Esophagus squamous epithelium (tissue), 5 donors: ENCODE measurements around the gene C10orf120. TPM values are rescaled to one million over a fixed set of nuclear protein-coding genes. Genes with fewer than 3 reads are reported as not detected.

Experiments
- DNase-seq: peaks from one replicate; lab custom pipeline; 2025; lab: John Stamatoyannopoulos, UW
- H3K27ac ChIP-seq, 4 donors: fragments of 200-600 bp; sonication (generic); one replicate each; pipeline ENCODE4 v1.5.1; 2016 to 2019; ENCODE audit warnings: mild to moderate bottlenecking in 1 of 4
- H3K27me3 ChIP-seq, 4 donors: fragments of 200-600 bp; sonication (generic); 1 replicate in 3 of 4; 2 replicates in 1 of 4; pipeline versions ENCODE4 v1.5.1 to v1.6.0; 2017 to 2021; ENCODE audit warnings: antibody characterized with exemption in 1 of 4
- H3K36me3 ChIP-seq, 3 donors: fragments of 200-600 bp; sonication (generic); one replicate each; pipeline ENCODE4 v1.5.1; 2016 to 2019
- H3K4me1 ChIP-seq, 3 donors: fragments of 200-600 bp; sonication (generic); one replicate each; pipeline ENCODE4 v1.5.1; 2017 to 2019
- H3K4me3 ChIP-seq, 4 donors: fragments of 200-600 bp; sonication (generic); 1 replicate in 3 of 4; 2 replicates in 1 of 4; pipeline ENCODE4 v1.5.1; 2016 to 2019; ENCODE audit warnings: mild to moderate bottlenecking in 2 of 4, moderate library complexity in 1 of 4
- H3K9me3 ChIP-seq, 3 donors: fragments of 200-600 bp; sonication (generic); one replicate each; pipeline ENCODE4 v1.5.1; 2016 to 2019
- POLR2A ChIP-seq, 4 donors: fragments of 450-650 bp; IDR thresholded peaks; one replicate each; pipeline ENCODE4 v1.6.1; 2017; ENCODE audit warnings: antibody characterized with exemption in 4 of 4, mild to moderate bottlenecking in 4 of 4, moderate library complexity in 3 of 4
- WGBS, 2 donors: methylation state at CpG; one replicate each; pipeline ENCODE4 v1.1.5; 2018; 5-methylcytosine and 5-hydroxymethylcytosine counted together
- intact Hi-C: fragments of 100-400 bp; cut with DNase I; formaldehyde crosslinking; loops from one replicate; pipeline ENCODE4 v1.15.0; 2022
- total RNA-seq, 4 donors: library from RNA; depleted of rRNA; stranded (reverse); fragments of >200 nt; gene quantifications; one replicate each; pipeline ENCODE4 v1.1.0, GENCODE V29; 2016
- TF ChIP-seq, protein P1 (sequence below), 6 experiments: fragments of 450-650 bp in 4 of 6; fragments of 200-600 bp in 2 of 6; sonication (generic) in 2 of 6; IDR thresholded peaks; one replicate each; pipeline ENCODE4 v1.5.1; 2016 to 2019; ENCODE audit warnings: antibody characterized with exemption in 6 of 6, mild to moderate bottlenecking in 4 of 6, moderate library complexity in 4 of 6
- donor health status: DM: yes; HTN: yes; CAD: no.

The C10orf120 gene
- total RNA-seq, 4 donors from 2014 or later: not detected

DNA sequence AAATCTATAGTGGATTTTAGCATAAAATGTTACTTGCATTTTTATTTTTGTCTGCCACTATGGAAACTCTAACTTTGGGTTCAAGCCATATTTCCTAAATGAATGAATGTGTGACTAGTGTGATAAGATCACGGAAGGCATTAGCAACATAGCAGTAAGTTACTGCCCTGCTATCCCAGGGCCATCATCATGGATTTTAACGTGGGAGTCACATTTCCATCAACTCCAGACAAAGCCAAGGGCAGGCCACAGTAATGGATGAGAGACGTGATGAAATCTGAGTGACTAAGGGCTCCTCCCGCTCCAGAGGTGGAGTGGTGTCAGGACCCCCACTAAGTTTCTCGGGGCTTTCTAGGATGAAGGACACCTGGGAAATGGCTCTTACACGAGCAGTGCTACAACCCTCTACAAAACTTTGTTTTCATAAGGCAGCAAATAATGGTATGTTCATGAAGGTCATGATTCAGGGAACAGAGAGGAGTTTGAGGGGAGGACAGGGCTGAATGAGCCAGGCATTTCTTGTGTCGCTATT, 34.3 kb downstream of the C10orf120 start:
- no peaks in the 10 kb centered on the region for H3K4me1 ChIP-seq
- no peak overlapping the region for H3K27ac ChIP-seq
- no peak for DNase-seq
- intact Hi-C loops: no loop called here
- H3K4me3 ChIP-seq: no peak overlapping the region
- no peaks in the 10 kb centered on the region for H3K9me3 ChIP-seq
- peaks cover 0 to 38% (median 0%) of the 10 kb centered on the region in 4 donors for H3K27me3 ChIP-seq
- no peaks in the 10 kb centered on the region for H3K36me3 ChIP-seq
- no peak for TF ChIP-seq POLR2A (IDR thresholded peaks at IDR 0.05)
- TF ChIP-seq, protein P1, sequence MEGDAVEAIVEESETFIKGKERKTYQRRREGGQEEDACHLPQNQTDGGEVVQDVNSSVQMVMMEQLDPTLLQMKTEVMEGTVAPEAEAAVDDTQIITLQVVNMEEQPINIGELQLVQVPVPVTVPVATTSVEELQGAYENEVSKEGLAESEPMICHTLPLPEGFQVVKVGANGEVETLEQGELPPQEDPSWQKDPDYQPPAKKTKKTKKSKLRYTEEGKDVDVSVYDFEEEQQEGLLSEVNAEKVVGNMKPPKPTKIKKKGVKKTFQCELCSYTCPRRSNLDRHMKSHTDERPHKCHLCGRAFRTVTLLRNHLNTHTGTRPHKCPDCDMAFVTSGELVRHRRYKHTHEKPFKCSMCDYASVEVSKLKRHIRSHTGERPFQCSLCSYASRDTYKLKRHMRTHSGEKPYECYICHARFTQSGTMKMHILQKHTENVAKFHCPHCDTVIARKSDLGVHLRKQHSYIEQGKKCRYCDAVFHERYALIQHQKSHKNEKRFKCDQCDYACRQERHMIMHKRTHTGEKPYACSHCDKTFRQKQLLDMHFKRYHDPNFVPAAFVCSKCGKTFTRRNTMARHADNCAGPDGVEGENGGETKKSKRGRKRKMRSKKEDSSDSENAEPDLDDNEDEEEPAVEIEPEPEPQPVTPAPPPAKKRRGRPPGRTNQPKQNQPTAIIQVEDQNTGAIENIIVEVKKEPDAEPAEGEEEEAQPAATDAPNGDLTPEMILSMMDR (IDR thresholded peaks at IDR 0.05): no peak
- WGBS, 2 donors: 71 to 72% methylated on average over 5 to 6 of the region's 7 CpGs

DNA sequence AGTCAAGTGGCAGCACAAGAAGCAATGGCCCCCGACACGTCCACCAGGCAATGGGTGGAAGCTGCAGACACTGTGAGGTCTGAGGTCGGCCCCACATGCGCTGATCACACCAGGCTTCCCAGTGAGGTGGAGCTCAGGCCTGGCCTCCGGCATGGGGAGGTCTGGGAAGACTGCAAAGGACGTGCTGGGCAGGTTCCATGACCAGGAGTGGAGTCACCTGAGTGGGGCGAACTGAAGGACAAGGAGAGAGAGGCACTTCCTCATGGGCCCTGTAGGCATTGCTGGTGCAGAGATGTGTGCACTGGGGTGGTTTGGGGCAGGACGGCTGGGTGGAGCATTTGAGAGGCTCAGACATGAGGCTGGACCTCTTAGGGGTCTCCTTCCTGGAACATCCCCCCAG, 35.1 kb downstream of the C10orf120 start:
- Histone ChIP-seq H3K4me3 (no peak overlapping the region), H3K4me1 (no peaks in the 10 kb centered on the region), H3K9me3 (no peaks in the 10 kb centered on the region), H3K36me3 (no peaks in the 10 kb centered on the region), H3K27me3 (peaks cover 0 to 38% (median 0%) of the 10 kb centered on the region in 4 donors), H3K27ac (no peak overlapping the region)
- DNase-seq: no peak
- WGBS, 2 donors: 86% methylated on average over 7 of the region's 8 CpGs; no CpG with 5 or more reads in 1 of the 2 donors
- TF ChIP-seq, protein P1 (IDR thresholded peaks at IDR 0.05): no peak
- no peak for TF ChIP-seq POLR2A (IDR thresholded peaks at IDR 0.05)
- intact Hi-C loops: no loop called here

DNA sequence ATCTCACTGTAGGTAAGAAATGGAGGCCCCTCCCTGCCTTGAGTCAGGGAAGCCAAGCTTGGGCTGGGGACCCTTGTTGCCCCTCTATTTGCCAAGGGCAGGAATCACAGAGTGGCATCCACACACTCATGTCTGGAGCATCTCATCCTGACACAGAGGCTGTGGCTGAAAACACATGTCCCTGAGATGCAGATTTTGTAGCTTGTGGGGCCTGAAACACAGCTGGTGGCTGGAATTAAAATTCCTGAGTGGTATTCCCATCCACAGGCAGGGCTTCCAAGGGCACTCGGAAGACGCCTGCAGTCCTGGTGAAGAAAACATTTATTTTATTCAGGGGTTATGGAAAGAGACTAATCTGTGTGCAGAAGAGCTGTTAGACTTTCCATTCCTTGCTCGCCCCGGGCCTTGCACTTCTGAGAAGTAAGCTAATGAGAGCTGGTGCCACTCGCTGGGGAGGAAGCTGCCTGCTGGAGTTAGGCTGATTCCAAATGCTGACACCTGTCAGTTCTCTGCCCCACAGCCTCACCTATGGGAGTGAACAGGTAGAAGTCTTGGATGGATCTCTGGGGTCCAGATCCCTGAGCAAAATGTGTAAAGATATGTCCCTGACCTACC, 36.0 kb downstream of the C10orf120 start:
- no peaks in the 10 kb centered on the region for H3K36me3 ChIP-seq
- peaks cover 0 to 34% (median 0%) of the 10 kb centered on the region in 4 donors for H3K27me3 ChIP-seq
- no peak for TF ChIP-seq POLR2A (IDR thresholded peaks at IDR 0.05)
- TF ChIP-seq, protein P1 (IDR thresholded peaks at IDR 0.05): no peak
- H3K27ac ChIP-seq: no peak overlapping the region
- no peaks in the 10 kb centered on the region for H3K4me1 ChIP-seq
- intact Hi-C loops: no loop called here
- WGBS, 2 donors: 89 to 91% methylated on average over 5 of the region's 5 CpGs
- DNase-seq: no peak
- H3K4me3 ChIP-seq: no peak overlapping the region
- no peaks in the 10 kb centered on the region for H3K9me3 ChIP-seq

DNA sequence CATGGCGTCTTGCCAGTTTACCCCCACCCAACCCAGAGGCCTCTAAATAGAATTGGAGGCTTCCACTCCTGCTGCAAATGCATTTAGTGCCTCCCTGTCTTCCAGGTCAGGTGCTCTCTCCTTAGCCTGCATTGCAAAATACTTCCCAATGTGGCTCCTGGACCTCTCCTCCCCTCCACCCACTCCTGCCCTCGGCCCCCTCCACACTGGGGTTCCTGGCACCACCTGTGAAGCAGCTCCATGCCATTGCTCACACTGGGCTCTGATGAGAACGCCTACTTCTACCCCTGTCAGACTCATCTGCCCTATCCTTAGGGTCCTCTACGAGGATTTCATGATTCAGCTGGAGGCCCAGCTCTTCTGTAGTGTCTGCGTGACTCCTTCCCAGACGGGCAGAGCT, 37.4 kb downstream of the C10orf120 start:
- no peak overlapping the region for H3K27ac ChIP-seq
- H3K27me3 ChIP-seq: peaks cover 0 to 32% (median 0%) of the 10 kb centered on the region in 4 donors
- no peak for TF ChIP-seq POLR2A (IDR thresholded peaks at IDR 0.05)
- TF ChIP-seq, protein P1 (IDR thresholded peaks at IDR 0.05): no peak
- H3K4me1 ChIP-seq: no peaks in the 10 kb centered on the region
- no peaks in the 10 kb centered on the region for H3K9me3 ChIP-seq
- no peak overlapping the region for H3K4me3 ChIP-seq
- H3K36me3 ChIP-seq: no peaks in the 10 kb centered on the region
- intact Hi-C loops: no loop called here
- DNase-seq: no peak
- WGBS, 2 donors: 57 to 64% methylated on average over 6 of the region's 6 CpGs

DNA sequence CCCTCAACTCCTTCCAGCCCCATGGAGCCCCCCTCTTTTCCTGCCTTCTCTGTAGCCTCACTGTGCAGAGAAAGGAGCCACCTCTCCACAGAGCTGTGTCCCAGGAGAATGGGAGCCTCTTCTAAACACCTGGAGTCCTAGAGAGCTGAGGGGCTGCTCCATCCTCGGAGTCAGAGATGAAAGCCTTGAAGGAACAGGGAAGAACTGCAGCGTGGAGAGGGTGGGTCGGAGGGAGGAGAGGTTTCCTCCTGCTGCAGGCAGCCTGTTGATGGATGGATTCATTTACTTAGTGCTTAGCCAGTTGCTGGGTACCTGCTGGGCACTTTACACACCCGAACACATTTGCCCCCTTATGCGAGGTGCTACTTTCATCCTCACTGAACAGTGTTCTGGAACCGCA, 39.0 kb downstream of the C10orf120 start:
- peaks cover 0 to 27% (median 0%) of the 10 kb centered on the region in 4 donors for H3K27me3 ChIP-seq
- no peaks in the 10 kb centered on the region for H3K36me3 ChIP-seq
- H3K4me1 ChIP-seq: no peaks in the 10 kb centered on the region
- DNase-seq: no peak
- H3K9me3 ChIP-seq: no peaks in the 10 kb centered on the region
- intact Hi-C loops: no loop called here
- no peak overlapping the region for H3K27ac ChIP-seq
- WGBS, 2 donors: 74 to 90% methylated on average over 5 to 6 of the region's 6 CpGs
- H3K4me3 ChIP-seq: no peak overlapping the region
- no peak for TF ChIP-seq POLR2A (IDR thresholded peaks at IDR 0.05)
- TF ChIP-seq, protein P1 (IDR thresholded peaks at IDR 0.05): no peak
